ENCODE results near the gene SOX1. TPM values are rescaled to one million over a fixed set of nuclear protein-coding genes. Genes with fewer than 3 reads are reported as not detected.

The SOX1 gene
- total RNA-seq, 2 donors from 2014 or later = 0.08 TPM; not detected in 1

DNA sequence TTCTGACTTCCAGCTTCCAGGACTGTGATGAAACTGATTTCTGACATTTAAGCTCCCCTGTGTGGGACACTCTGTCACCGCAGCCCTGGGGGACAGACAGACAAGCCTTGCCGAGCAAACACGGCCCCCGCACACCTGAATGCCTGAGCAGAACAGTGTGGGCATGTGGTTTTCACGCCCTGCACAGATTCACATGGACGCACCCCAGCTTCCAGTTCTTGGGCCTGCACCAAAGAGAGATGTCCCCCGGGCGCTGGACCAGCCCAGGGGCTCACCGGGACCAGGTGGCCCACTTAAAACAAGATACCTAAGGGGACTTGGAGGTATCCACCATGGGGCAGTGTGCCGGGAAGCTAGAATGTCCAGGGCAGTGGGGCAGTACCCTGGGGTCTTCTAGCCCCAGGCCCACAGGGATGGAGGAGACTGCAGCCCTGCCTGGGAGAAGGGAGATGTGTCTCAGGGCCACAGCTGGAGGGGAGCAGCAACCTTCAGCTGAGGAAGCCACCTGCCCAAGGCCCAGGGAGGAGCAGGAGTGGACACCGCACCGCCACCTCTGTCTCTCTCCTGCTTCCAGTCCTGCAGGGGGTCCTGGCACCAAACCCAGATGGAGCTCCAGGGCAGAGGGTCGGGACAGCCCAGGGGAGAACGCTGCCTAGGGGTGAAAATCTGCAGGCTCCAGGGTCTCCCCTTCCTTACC is 50.5 kb downstream of the SOX1 start:
- DNase-seq = no peak
- ATAC-seq = no peak
- intact Hi-C loops (cut with DNase I, micrococcal nuclease) = no loop called here

DNA sequence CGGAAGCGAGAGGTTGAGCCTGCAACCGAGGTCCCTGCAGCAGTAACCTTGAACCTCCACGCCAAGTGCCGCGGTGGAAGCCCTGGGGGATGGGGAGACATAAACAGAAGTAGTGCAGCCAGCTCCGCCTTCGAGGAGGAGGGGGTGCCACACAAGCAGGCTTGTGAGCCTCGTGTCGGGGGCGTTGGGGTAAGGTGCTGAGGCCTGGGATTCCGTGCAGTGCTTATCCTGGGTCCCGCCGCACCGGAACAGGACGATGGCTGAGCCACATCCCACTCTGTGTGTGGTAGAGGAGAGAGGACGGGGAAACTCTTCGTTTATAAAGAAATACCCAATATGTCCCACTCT is 51.0 kb downstream of the SOX1 start:
- DNase-seq (no peak), ATAC-seq (no peak)
- intact Hi-C loops (cut with DNase I, micrococcal nuclease) = no loop called here

DNA sequence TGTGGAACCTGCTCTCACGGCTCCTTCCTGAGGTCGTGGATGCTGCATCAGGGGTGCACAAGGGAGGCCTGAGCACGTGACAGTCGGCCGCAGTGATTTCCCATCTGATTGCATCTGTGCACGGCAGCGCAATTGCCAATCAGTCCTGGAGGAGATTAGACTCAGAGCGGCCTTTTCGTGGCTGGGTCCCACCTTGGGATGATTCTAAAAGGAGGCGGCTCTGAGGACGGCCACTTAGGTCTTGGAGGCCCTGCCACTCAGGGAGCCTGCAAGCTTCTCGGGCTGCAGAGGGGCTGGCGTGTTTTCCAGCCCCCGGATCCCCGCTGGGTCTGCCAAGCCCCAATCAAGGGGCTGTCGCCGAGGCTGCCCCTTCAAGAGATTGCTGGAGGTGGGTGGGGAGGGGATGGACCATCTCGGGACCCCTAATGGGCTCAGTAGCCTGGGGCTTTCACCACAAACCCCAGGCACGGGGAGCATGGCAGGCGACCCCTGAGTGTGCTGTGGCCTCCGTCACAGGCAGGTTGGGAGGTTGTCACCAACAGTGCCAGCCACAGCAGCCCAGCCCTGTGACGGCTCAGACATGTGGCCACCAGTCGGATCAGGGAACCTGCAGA is 51.6 kb downstream of the SOX1 start:
- DNase-seq (no peak), ATAC-seq (no peak)
- intact Hi-C loops (cut with DNase I, micrococcal nuclease) = no loop called here

DNA sequence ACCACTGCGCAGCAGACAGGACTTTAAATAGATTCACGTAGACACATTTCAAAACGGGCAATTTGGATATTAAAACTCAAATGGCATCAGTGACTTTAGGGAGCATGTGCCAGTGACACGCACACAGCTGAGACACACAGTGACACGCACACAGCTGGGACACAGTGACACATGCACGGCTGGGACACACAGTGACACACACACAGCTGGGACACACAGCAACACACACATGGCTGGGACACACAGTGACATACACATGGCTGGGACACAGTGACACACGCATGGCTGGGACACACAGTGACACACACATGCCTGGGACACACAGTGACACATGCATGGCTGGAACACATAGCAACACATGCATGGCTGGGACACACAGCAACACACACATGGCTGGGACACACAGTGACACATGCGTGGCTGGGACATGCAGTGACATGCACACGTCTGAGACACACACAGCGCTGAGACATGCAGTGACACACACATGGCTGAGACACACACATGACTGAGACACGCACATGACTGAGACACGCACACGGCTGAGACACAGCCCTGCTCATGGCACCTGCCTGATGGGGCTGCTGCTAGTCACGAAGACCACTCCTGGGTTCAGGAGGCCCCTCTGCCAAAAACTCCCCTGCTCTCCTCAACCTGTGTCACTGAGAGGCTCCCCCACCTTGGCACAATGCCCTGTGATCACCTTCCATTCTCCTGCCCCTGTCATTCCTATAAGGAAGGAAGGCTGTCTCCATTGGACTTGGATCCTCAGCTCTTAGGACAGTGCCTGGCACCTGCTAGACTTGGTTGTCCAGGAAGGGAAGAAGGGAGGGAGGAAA is 52.5 kb downstream of the SOX1 start:
- no peak for DNase-seq
- peak; percentile 72 for ATAC-seq
- intact Hi-C loops (cut with DNase I, micrococcal nuclease) = no loop called here

DNA sequence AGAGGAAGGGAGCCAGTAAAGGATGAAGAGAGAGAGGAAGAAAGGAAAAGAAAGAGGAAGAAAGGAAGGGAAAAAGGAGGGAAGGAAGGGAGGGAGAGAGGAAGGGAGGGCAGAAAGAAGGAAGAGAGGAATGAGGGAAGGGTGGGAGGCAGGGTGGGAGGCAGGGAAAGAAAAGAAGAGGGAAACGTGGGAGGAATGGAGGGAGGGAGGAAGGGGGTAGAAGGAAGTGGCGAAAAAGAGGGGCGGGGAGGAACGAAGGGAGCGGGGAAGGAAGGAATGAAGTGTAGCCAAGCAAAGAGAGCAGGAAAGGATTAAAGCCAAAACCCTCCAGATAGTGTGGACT is 53.1 kb downstream of the SOX1 start:
- ATAC-seq (no peak), DNase-seq (no peak)
- intact Hi-C loops (cut with DNase I, micrococcal nuclease) = no loop called here
